C1 segment of cervical spinal cord (tissue), 14 donors: ENCODE measurements around the gene CCR7.

Experiments used
- DNase-seq, 14 donors: peaks; one replicate each; lab custom pipeline; 2025; lab: John Stamatoyannopoulos, UW

Gene CCR7, protein sequence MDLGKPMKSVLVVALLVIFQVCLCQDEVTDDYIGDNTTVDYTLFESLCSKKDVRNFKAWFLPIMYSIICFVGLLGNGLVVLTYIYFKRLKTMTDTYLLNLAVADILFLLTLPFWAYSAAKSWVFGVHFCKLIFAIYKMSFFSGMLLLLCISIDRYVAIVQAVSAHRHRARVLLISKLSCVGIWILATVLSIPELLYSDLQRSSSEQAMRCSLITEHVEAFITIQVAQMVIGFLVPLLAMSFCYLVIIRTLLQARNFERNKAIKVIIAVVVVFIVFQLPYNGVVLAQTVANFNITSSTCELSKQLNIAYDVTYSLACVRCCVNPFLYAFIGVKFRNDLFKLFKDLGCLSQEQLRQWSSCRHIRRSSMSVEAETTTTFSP

DNA sequence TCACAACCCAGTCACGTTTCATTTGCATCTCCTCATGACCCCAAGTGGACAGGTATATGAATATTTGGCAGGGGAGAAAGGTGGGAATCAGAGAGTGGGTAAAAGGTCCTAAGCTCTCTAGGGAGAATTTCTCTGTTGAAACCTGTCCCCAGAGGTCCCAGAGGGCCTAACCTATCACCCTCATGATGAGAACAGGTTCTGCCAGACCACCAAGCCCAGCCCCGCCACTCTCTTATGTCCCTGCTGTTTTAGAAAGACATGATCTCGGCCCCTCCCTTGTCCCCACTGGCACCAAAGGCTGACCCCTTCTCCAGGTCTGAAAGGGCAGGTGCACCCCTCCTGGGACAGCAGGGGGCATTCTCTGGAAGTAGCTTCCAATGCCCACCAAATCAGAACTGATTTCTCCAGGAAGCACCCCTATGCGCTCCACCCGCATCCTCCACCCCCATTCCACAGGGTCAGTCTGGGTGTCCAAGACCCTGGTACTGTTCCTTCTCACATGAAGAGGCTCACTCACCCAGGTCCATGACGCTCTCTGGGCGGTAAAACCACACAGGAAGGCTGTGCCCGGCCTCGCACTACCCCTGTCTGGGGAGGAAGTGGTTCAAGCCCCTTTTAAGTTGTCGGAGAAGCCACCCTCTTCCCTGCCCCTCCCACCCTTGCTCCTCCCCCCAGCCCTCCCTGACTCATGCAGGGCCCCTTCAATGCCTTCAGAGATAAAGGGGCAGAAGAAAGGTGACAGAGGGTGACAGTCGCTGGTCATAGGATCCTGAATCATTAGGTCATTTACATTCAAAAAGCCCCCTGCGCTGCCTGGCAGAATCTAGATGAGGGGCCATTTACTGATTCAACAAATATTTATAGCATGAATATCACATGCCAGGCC lies at the start of gene CCR7:
Gene CCR7, minus strand, starts transcription at position 590 of the 886 bp plus-strand sequence. Its CDS starts 63 bp downstream, at position 527.
- no peak for DNase-seq

DNA sequence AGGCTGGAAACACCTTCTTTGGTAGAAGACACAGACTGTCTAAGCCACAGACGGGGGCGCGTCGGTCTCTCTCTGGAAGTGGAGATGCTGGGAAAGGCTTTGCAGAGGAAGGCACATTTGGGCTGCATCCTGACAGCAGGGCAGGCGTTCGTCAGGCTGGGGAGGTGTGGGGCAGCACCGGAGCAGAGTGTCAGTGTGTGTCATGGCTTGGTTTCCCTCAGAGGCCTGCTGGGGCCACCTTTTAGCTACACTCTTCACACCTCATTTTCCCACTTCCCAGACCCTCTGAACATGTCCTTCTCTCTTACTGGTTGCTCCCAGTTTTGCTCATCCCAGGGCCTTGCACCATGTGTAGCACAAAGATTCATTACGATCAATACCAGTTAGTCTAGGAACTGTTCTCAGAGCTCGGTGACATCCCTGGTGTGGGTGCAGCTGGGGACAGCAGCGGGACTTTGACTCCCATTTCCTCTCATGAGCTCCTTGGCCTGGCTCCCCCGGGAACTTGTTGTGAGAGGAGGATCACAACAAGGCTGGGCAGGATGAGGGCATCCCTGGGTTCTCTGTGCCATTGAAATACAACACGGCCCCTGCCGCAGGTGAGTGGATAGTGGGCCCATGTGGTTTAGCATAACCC lies 49.3 kb upstream of the CCR7 start:
- no peak for DNase-seq

DNA sequence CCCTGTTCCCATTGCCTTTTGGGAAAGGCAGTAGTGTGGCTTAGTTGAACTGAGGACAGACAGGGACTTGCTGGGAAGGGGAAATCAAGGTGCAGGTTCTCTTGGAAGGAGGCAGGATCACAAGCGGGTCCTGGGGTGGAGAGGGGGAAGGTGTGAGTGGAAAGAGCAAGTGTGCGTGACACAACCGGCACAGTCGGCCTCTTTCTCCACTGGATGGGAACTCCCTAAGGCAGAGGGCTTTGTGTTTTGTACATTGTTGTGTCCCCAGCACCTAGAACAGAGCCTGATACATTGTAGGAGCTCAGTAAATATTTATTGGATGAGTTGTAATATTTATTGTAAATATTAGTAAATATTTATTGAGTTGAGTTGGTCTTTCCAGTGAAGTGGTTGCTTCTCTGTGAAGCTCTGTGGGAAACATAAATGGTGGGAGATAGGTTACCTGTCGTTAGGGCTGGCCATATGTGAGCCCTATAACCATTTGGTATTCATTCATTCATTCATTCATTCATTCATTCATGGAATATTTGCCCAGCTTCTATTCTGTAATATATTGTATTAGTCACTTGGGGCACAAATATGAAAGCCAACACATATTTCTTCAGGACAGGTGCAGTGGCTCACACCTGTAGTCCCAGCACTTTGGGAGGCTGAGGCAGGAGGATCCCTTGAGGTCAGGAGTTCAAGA lies 48.3 kb upstream of the CCR7 start:
- no peak for DNase-seq

DNA sequence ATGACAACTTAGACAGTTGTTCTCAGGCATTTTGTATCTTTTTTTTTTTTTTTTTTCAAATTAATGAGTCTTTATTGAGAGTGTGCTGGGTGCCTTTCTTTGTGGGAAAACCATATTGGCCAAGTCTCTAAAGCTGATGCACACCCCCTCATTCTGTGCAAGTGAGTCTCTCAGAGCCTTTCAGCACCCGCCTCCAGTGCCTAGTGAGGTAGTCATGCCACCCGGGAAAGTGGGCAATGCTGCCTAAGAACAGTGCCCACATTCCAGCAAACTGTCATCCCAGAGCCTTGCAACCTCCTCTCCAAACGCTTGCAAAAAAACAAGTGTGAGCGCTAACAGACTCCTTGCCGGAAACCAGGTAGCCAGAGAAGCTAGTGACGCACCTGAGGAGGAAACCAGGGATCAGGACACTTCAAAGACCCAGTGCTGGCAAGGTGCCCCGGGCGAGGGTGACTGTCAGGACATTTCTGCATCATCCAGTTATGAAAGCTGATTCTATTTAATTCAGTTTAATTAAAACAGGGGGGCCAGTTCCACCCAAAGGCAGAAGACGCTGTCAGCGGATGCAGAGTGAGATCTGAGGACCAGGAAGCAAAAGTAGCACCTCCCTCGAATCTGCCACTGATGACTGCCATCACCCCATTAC lies 47.5 kb upstream of the CCR7 start:
- DNase-seq = peak in 1 of 14 donors; percentile 5

DNA sequence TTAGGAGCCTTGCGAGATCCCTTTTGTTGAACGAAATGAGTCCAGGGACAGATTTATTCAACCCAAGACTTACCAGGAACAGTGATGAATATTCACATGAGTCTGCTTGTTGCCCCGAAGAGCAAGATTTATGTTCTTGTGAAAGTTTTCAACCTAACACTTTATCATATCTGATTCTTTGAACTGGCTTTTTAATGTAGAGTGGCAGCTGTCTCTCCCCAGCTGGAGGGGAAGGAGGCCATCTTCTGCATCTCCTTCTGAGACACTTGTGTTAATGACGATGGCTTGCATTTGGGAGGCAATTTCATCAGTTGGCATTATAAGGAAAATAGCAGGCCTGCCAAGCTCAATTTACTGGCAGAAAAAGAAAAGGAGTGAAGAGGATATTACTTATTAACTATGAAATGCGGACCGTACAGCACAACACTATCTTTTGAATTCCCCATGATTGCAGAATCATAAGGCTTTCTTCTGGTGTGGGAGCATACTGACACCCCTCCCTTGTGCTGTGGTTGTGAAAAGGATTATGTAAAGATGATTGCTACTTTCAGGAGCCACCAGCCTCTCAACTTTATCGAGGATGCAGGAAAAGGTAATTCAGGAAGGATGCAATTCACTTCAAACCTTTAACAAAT lies 46.7 kb upstream of the CCR7 start:
- no peak for DNase-seq

DNA sequence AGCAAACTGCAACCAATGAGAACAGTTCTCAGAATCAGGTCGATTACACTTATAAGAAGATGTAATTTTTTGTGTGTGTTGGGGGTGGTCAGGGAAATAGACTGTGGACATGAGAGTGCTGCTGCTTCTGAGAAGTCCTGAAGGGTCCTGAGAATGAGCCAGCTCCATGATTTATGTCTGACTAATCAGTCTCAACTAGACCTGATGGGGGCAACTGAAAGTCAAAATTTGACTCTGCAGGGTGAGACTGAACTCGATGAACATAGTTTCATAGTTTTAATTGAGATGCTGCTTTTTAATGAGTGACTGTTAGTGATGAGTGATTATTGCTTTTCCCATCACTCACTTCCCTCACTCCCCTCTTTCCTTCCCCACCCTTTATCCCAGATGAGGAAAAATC lies 45.1 kb upstream of the CCR7 start:
- DNase-seq = no peak

DNA sequence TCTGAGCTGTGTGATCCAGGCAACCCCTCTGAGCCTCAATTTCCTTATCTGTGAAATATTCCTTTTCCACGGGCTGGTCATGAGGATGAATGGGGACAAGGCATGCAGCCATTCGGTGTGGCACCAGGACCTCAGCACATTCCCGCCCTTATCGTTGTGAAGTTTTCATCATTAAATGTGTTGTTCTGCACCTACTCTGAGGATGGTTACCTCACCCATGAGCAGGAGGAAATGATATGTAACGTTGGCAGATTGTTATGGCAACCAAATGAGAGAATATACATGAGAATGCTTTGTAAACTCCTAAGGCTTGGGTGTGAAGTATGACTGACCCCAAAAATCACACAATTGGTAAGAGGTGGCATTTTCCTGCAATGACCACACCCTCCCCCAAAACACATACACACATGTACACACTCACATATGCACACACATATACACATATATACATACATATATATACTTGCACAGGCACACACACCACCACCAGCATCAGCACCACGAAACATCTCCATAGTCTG lies 42.8 kb upstream of the CCR7 start:
- DNase-seq = no peak

DNA sequence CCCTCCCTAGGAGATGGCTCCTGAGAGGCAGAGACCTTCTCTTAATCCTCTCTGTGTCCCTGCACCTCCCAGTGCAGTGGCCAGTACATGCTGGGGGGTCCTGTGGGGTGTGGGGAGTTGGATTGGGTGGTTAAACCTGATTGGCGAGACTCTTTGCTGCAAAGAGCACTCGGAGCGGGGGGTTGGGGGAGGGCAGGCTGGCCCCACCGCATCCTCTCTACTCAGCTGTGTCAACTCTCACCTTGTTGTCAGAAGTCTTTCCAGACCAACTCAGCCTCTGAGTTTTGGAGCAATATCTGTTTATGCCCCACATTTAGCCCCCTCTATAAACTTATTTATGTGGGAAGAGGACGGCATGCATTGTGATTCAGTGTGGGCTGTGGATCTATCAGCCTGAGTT lies 42.4 kb upstream of the CCR7 start:
- DNase-seq = no peak

DNA sequence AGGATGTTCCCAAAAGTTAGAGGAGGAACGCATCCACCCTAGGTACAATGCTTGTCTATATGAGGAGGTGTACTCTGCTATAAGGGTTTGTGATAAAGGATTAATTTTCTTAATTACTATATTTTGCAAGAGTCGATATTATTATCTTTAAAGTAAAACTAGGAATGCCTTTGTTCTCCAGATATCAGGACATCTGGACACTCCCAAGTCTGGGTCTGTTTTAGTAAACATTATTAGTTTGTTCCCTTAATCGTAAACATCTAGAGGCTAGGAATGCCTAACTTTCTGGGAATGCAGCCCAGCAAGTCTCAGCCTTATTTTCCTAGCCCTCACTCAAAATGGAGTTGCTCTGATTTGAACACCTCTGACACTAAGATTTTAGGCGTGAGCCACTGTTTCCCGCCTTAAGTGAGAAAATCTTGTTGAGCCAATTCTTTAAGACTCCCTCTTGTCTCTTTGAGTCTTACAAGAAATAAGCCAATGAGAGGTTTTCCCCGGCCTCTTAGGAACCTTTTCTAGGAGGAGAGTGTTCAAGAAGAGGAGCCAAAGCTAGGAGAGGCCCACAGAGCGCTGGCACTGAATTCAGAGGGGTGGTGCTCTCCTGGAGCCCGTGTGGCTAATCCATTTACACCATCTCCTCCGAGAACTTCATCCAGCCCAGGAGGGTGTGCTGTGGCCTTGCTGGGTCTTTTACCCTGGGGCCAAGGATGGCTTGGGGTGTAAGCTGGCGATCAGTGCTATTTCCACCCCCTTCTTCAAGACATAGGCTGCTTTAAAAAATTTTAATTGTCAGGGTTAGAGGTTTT lies 41.5 kb upstream of the CCR7 start:
- DNase-seq = no peak

DNA sequence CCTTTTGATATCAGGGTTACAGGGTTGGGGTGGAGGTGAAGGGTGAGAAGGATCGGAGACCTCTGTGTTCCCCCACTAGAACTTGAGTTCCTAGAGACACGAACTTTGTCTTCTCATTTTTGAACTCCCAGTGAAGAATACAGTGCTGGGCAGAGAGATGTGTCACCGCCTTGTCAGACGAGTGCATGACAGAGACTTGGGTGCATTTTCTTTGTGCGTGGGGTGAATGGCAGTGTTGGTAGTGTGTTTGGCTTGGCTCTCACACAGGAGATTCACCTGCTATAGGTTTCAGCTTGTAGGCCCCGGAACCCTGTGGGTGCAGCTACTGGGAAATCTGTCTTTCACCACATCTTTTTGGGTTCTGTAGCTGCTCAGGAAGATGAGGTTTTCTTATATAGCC lies 40.0 kb upstream of the CCR7 start:
- no peak for DNase-seq

DNA sequence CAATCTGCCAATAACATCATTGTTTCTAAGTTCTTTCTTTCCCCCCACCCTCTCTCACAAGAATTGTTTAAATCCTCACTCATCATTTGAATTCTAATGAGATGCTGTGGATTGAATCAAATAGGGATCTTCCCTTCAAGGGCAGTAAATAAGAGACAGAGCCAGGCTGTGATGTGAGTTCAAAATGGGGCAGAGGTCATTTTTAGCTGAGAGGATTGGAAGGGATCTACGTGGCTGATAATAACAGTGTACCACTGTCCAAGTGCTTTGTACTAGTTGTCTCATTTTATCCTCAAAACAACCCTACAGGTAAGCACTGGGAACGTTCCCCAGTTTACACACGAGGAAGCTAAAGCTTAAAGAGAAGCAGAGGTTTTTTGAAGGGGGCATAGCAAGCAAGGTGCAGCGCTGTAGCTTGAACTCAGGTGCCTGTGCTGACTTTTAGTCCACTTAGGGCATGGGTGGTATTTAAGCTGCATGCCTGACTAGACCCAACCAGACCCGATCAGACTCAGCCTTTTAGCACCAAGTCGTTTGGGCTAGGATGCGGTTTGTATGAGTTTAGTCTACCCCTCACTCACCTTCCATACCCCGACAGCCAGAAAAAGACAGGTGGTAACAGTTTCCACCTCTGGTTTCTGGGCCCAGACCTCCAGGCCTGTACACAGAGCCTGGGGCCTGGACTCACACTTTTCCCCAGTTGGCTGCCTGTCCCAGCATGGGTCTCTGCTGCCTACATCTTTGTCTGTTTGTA lies 39.2 kb upstream of the CCR7 start:
- DNase-seq = no peak

DNA sequence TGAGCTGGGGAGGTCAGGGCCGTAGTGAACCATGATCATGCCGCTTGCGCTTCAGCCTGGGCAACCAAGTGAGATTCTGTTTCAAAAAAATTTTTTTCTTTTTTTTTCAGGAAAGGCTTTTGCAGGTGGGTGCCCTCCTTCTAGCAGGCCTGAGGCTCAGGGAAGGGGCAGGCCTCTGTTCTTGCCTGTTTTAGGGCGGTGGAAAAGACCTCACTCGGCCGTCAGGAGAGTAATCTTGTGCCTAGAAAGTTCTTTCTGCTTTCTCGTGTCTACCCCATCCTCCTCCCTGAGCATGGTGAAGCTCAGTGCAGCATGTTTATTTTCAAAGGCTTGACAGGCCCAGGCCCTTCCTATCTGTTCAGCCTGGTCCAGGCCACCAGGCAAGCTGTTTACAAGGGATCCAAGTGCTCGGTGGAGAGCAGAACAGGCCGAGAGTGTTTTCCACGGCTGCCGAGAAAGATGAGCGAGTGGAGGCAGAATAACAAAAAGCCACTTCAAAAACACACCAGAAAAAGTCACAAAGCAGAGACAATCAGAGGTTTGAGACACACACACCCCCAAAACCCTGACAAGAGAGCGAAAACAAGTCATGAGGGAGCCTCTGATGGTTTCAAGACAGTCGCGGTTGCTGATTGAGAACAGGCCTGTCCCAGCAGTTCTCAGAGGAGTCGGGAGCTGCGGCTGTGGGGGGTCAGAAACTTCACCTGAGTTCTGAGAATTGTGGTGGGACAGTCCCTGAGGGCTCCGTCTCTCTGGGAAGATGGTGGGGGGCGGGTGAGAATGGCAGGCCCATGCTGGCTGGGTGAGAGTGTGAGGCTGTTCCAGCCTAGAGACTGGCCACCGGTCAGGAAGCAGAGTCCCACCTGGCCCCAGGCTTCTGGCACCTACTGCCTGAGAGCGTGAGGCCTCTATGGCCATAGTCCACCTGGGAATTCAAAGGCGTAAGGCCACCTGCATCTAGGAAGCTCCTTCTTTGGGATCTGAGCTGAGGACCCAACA lies 37.5 kb upstream of the CCR7 start:
- DNase-seq = no peak

DNA sequence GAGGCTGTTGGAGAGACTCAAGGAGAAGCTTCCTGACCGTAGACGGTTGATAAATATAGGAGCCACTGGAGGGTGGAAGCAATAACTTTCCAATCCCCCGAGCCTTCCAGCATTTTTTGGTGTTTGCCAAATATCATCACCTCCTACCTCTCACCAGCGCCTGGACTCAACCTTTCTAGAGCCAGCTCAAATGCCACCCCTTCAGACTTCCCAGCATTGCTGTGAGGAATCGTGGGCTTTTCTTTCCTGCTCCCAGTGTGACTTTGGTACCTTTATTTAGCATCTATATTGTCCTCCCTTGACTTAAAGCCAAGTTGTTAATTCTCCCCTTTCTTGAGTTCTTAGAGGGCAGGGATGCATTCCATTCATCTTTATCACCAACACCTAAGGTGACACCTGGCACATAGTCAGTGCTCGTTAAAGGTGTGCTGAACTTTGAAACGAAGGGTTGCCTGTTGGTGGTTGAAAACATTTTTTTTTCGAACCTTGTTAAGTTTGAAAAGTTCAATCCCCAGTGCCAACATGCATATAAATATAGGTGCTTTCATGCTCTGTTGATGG lies 35.3 kb upstream of the CCR7 start:
- no peak for DNase-seq

DNA sequence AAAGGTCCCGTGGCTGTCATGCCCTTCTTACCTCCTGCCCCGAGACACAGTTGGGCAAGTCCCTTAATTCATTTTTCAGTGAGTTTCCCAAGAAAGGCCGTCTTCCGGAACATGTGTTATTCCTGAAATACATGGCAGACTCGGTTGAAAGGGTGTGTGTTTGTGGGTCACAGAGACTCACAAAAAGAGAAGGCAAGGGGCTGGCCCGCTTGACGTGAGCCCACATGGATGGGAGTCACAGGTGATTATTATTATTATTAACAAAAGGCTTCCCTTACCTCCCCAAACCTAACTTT lies 34.1 kb upstream of the CCR7 start:
- no peak for DNase-seq

DNA sequence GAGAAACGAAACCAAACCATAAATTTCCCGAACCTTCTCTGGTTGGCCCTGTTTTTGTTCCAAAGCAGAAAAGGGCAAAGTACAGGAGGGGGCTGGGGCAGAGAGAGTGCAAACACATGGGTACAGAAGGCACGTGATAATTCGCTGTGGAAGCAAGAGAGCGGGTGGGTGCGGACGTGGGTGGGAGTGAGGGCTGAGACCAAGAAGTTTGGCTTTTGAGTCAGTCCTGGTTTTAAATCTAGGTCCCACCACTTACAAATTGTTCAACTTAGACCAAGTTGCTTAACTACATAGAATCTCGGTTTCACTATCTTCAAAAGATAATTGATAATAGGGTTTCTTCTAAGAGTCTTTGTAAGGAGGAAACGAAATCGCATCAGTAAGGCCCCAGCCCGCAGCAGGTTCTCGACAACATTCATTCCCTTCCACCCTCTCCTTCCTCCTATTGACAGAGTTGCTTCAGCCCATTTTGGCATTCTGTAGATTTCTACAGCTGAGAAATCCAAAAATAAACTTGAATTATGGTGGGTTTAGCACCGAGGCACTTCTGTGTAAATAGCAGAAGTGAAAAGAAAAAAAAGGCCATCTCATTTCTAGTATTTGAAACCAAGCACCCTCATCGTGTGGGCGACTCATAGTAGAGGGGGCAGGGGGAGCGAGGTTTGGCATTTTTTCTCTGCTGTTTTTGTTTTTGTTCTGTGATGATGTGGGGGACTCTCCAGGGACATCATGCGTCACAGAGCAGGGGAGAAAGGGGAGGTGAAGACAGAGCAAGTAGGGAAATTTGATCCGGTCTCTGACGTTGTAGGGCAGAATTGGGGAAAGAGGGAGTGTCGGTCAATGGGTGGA lies 33.6 kb upstream of the CCR7 start:
- no peak for DNase-seq

DNA sequence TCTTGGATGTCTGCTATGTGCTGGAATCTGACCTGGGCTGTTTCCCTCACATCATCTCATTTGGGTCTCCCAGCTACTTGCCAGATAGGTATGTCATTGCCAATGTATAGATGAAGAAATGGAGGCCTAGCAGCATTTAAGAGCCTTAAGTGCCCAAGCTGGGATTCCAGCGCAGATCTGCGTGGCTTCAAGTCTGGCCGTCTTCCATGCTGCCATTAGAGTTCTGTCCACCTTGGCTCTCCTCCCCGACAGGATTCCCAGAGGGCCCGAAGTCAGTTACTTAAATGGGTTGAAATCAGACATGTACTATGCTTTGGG lies 33.0 kb upstream of the CCR7 start:
- no peak for DNase-seq
